Myometrial cell (primary cell): ENCODE data around the gene NDUFA12. TPM values are rescaled to one million over a fixed set of nuclear protein-coding genes. Genes with fewer than 3 reads are reported as not detected.

Source experiments
- total RNA-seq: library from RNA; depleted of rRNA; stranded (reverse); fragments of >200 nt; gene quantifications from 2 replicates; pipeline ENCODE4 v1.2.3, GENCODE V29; 2015

Gene NDUFA12
- total RNA-seq = 223 and 302 TPM in 2 replicates

DNA sequence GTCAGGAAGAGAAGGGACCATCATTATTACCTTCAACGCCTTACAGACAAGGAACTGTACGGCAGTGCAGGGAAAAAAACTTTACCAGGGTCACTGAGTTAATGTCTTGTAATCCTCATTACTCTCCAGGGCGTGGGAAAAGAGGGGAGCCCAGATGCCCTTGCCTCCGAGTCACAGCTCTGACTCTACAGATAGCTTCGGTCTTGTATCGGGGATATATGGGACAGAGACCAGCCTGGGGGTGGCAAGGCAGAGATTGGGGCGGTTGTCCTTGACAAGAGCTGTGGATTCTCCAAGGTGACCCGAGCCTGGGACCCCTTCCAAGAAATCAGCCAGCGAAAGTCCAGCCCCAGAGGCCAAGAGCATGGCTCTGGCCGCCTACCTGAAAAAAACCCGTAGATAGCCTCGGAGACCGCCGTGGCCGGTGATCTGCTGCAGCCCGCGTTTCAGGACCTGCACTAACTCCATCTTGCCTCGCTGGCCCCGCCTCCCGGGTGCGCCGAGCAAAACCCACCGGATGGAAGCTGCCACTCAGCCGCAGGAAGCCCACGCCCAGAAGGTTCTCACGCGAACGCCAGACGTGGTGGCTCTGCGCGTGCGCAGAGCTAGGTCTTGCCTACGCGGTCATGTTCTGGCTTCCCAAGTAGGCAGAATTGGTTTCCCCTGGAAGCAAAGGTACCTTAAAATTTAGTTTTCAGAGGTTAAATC lies at the start of gene NDUFA12:
Gene NDUFA12, minus strand, starts transcription at position 485 of the 708 bp plus-strand sequence. Its CDS starts 17 bp downstream, at position 468.

Other genes with a start within 250 kb of the NDUFA12 start
- 19.3 and 21.9 TPM in 2 replicates for gene NR2C1, start 69.9 kb upstream of the NDUFA12 start, total RNA-seq
- 4.9 and 6.6 TPM in 2 replicates for gene FGD6, start 213.8 kb upstream of the NDUFA12 start, total RNA-seq
- gene VEZT, start 214.1 kb upstream of the NDUFA12 start, total RNA-seq = 54.5 and 54.8 TPM in 2 replicates